Measurements from ENCODE around the gene GLYR1.

The GLYR1 gene

DNA sequence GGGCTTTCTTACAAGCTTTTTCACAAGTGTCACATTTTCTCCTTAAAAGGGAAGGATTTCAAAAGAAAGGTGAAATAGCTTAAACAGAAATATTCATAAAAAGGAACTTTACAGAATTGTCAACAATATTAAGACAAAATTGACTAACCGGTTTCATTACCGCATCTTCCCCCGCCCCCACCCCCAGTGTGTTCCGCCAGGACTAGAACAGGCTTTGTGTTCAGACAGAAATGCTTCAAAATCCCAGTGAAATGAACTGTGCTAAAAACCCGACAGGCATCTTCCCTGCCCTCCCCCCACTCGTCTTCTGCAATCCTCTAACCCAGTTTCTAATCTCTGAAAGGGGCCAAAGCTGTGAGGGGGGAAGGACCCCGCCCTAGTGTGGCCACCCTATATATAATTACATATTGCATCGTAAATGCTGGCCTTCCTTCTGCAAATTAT lies 43.7 kb downstream of the GLYR1 start:
- DNase-seq = no peak

DNA sequence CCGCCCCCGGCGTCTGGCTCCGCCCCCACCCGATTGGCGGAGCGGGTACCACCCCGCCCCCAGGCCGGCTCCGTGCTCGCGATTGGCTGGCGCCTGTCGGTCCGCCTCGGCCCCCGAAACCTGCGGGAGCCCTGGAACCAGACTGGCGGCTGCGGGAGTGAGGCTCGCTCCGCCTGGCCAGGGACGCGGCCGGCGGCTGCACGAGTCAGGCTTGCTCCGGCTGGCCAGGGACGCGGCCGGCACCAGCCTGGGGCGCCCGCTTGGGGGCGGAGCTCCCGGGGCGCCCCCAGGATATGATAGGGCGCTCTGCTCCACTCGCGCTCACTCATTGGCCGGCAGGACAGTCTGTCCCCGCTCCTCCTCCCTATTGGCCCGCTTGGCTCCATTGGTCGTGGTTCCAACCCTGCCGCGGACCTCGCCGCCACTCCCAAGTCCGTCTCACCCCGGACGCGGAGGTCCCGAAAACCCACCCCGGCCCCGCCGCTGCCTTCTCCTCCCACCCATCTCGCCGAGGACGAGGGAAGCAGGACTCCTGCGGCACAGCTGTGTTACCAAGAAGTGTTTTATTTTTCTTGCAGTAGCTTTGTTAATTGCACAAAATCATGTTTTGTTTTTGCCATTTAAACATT lies 44.3 kb downstream of the GLYR1 start:
- DNase-seq = peak; percentile 52

DNA sequence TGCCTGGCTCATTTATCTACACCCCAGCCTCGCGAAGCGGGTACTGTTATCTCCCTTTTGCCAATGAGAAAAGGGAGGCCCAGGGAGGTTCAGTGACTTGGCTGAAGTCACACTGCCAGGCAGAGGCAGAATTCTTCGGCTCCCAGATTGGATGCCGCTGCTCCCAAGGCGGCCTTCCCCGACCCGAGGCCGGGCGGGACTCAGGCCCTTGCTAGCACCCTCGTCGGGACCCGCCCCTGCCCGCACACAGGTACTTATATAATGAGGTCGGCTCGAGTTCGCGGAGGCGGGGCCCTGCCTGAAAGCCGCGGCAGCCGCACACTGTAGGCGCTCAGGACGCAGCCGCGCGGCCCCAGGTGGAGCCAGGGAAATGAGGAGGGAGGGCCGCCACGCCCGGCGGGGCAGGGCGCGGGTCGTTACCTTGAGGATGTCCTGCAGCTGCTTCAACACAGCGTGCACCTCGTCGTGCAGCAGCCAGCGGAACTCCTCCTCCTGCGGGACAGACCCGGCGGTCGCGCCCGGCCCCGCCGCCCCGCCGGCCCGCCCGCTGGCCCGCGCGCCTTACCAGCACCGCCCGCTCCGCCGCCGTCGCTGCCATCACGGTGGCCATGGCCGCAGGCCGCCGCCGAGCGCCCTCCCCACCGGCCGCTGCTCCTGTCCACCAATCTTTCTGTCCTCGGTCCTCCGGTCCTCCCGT lies 45.0 kb downstream of the GLYR1 start, which contains the start of gene ROGDI:
Gene ROGDI (minus strand): TSS at position 672 of the 697 bp plus-strand sequence. CDS start 62 bp downstream, at position 610.
- peak; percentile 19 for DNase-seq

DNA sequence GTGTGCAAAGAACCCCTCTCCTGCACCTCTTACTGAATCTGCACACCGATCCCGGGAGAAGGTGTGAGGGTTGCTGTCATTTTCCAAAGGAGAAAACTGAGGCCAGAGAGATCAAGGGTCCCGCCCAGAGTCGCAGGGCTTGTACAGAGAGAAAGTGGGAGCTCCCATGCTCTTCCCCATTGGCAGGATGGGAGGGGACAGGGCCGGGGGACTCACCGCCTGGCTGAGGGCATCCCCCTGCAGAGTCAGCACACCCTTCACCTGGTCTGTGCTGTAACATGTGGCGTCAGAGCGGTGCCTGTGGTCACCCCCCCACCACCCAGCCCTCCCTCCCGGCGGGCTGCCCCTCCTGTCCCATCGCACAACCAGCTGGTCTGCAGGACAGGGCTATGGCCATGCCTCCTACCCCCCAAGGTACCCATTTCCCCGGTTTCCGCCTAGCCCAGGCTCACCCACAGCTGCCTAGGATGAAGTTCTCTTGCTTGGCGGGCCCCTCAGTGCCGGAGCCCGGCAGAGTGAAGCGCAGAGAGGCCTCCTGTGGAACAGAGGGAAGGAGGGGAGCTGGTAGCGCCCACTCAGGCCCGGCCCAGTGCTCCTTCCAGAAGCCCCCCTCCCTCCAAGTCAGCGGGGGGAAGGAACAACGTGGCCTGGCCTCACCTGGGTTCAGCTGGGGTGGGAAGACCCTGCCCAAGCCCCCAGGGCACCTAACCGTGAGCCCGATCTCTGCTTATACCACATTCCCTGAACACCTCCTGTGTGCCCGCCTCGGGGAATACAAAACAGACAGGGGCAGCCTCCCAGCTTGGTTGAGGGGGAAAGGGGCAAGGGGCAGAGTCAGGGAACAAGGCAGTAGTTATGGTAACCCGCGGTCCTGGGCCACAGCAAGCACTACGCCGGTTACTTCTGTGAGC lies 45.8 kb downstream of the GLYR1 start:
- DNase-seq = no peak

DNA sequence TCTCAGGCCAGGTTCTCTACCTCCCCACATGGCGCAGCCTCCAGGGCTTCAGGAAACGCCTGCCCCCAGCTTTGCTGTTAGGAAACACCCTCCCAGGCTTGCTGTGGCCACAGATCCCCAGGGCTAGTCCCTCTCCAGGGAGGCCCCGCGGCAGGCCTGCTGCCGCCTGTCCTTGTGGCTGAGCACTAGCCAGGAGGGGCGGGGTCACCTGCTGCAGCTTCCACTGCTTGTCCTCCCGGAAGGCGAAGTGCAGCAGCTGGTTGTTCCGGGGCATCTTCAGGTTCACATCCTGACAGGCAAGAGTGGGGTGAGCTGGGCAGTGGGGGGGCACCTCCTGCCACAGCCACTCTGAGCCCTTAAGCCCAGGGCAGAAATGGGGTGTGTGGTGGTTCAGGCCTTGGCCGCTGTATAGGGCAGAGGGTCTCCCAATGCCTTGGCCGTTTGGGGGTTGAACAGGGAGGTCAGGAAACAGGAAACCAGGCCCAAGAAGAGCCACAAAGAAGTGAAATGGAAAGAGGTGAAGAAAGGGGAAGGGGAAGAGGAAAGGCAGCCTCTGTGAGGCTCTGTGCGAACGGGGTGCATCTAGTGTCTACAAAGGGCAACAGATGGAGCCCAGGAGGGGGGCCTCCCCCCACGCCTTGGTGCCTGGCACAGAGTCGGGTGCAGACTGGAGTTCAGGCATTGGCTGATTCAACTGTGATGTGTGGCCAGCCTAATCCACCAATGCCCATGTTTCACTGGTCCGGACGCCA lies 46.6 kb downstream of the GLYR1 start:
- no peak for DNase-seq

DNA sequence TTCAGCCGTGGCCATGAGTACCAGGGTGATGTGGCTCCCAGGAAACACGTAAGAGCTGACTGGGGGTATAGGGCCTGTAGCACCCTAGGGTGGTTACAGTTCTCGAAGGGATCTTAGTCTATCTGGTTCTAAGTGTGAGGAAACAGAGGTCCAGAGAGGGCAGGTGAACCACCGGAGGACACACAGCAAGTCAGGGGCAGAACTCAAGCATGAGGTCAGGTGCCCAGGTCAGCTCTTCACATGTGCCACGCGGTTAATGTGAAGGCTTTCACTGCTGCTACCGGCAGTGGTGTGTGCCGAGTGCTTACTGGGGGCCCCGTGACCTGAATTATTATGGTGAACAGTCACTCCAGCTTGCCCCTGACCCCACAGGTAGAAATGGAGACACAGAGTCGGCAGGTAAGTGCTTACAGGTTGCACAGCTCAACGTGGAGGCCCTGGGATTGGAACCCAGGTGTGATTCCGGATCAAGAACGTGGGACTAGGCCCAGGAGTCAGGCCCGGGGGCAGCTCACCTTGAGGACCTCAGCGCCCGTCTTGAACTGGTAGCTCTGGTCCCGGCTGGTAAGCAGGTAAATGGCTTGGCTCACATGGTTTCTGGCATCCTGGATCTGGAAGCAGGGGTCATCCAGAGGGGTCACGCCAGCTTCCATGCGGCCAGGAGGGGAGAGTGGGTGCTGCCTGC lies 47.8 kb downstream of the GLYR1 start:
- DNase-seq = no peak

DNA sequence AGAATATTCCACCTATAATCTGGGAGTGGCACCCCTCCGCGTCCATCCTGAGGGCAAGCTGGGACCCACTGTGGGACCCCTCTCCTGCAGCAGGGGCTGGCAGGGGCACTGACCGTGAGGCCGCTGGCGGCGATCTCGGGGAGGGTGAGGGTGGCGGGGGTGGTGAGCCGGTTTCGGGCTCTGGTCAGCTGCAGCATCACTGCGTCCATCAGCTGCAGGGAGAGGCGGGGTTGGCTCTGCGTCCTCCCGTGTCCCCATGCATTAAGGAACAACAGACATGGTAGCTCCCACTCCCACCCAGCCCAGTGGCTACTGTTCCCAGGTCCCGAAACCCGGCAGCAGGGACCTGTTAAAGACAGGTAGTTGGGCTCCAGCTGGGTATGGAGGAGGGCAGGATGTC lies 48.6 kb downstream of the GLYR1 start:
- DNase-seq = no peak

DNA sequence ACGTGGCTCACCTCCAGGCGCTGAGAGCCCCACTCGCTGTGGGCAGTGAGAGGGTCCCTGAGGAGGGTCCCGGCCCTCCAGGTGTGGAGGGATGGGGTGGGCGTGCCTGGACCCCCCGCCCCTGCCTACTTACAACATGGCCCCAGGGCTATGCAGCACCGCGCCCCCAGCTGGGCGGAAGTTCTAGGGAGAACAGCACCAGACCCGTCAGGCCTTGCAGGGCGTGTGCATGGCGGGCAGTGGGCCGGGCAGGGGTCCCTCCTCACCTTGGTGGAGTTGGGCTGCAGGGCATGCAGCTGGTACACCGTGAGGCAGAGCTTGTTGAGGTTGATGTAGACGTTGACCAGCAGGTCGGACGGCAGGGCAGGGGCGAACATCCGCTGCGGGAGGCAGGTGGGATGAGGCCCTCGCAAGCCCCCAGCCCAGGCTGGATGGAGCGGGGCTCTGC lies 49.3 kb downstream of the GLYR1 start:
- no peak for DNase-seq

DNA sequence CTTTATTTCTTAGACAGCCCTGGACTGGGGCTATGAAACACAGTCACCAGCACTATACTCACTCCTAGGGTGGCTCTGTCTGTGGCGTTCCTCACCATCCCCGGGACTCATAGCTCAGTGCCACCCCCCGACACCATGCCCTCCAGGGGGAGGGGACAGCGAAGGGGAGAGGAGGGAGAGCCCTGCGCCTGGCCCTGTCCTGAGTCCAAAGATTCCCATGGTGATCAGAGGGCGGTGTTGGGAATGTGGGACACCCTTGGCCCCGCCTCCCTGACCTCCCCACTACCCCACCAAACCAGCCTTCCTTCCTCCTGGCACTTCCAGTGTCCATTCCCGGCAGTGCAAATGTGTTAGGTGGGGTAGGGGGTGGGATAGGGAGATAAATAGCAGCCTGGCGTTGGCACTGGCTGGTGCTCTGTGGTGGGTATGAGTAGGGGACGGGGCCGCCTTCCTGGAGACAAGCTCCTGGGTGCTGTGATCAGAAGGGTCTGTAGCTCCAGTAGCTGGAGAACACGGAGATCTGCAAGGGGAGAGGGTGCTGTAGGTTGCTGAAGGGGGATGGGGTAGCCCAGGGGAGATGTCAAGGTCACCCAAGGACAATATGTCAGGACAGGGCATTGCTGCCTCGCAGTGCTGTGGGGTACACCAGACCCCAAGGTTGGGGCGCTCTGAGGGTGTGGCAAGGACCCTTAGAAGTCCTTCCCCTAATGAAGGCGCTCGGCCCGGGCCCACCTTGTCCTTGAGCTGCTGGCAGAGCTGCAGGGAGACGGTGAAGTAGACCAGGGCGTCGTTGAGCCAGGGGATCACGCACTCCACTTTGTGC lies 49.9 kb downstream of the GLYR1 start:
- no peak for DNase-seq

DNA sequence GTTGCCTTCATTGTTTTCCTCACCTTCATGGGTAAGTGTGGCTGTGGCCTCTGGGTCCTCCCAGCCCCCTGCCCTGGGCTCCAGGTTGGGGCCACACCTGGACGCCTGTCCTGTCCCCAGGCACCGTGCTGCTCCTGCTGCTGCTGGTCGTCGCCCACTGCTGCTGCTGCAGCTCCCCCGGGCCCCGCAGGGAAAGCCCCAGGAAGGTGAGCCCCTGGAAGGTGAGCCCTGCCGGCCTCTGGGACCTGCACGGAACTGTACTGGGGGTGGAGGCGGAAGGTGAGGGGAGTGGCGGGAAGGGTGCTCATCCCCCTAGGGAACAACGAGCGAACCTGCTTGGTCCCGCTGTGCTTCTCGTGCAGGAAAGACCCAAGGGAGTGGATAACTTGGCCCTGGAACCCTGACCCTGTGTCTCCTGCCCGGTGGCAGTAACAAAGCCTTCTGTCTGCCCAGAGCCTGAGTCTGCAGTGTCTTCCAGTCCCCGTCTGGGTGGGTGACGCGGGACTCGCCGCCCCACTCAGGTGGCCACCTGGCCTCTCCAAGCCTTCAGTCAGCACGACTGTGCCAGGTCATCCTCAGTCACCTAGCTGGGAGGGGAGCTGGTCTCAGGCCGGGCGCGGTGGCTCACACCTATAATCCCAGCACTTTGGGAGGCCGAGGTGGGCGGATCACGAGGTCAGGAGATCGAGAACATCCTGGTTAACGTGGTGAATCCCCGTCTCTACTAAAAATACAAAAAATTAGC lies 51.1 kb downstream of the GLYR1 start:
- DNase-seq = no peak

DNA sequence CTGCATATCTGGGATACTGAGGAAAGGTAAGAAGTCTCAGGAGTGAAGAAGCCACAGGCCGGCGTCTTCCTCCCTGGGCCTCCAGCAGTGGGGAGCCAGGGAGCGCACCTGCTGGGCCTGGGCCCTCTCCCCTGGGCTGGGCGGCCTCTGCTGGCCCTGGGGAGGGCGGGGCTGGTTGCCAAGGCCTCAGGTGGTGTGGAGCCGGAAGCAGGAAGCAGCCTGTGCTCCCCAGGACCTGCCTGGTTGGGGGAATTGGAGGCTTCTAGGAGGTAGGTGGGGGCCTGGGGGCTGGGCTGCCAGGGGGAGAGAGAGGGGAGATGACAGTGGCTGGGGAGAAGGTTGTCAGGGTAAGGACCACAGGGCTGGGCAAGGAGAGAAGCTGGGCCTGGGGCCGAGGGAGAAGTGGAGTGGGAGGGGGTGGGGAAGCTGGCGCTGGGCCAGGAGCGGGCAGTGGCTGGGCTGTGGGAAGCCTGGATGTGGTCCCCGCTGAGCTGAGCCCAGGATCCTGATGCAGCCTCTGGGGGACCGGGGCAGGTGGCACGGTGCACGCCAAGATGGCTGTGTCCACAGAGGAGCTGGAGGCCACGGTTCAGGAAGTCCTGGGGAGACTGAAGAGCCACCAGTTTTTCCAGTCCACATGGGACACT lies 51.8 kb downstream of the GLYR1 start, which contains the start of gene SMIM22:
Gene SMIM22 (plus strand): TSS at position 189 of the 647 bp plus-strand sequence. CDS start 366 bp downstream, at position 555.
- DNase-seq = no peak

DNA sequence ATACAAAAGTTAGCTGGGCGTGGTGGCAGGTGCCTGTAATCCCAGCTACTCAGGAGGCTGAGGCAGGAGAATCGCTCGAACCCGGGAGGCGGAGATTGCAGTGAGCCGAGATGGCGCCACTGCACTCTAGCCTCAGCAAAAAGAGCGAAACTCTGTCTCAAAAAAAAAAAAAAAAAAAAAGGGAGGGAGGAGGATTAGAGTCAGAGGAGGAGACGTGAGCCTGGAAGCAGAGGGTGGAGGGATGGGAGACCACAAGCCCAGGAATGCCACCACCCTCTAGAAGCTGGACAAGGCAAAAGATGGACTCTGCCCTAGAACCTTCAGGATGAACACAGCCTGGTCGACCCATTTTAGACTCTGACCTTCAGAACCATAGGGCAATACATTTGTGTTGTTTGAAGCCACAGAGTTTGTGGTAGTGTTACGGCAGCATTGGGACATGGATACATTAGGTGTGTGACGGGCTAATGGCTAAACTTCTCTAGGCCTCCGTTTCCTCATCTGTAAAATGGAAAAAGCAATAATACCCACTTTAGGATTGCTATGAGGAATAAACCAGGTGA lies 54.1 kb downstream of the GLYR1 start:
- DNase-seq = no peak

DNA sequence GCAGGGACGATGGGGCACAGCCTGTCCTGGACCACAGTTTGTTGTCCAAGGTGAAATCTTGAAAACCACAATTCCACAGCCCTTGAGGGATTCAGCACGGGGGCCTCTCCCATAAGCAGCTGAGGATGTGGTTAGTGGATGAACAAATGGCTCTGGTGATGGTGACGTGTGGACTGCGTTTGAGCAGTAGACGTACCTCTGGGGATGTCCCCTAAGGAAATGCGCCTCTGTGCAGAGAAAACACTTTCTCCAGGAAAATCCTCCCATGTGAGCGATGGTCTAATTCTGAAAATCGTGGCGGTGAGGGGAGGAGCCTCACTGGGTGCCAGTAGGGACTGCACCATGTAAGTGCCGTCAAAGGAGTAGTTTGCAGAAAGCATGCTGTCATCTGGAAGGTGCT lies 56.2 kb downstream of the GLYR1 start:
- DNase-seq = no peak

DNA sequence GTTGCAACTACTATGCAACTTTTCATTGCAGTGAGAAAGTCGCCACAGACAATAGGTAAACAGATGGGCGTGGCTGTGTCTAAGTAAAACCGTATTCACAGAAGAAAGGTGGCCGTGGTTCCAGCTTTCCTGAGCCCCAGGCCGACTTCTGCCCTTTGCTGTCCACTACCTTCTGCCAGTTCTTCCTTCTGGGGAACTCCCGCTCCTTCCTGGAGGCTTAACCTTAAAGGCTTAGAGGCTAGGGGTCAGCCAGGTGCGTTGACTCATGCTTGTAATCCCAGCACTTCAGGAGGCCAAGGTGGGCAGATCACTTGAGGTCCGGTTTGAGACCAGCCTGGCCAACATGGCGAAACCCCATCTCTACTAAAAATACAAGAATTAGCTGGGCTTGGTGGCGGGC lies 56.8 kb downstream of the GLYR1 start:
- DNase-seq = no peak

DNA sequence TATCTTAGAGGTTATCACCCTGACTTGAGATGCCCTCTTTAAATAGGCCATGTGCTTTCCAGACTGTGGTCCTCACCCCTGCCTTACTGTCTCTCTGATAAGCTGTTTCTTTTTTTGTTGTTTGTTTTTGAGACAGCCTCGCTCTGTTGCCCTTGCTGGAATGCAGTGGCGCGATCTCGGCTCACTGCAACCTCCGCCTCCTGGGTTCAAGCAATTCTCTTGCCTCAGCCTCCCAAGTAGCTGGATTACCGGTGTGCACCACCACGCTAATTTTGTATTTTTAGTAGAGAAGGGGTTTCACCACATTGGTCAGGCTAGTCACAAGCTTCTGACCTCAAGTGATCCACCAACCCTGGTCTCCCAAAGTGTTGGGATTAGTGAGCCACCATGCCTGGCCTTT lies 58.2 kb downstream of the GLYR1 start:
- no peak for DNase-seq

DNA sequence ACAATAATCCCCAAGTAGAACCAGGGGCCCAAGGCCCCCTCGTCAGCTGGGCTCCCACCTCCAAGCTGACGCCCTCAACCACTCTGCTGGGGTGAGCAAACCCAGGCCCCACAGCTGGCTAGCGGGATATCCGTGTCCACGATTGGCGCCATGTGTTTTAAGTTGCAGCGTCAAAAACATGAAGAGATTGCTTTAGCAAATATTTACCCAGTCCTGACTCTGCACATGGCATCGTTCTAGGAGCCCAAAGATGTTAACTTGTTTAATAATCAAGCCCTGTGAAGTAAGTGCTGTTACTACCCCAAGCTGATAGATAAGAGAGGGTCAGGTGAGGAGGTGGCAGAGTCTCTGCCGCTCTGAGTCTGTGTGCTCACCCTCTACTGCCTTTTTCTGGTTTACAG lies 58.6 kb downstream of the GLYR1 start:
- no peak for DNase-seq

DNA sequence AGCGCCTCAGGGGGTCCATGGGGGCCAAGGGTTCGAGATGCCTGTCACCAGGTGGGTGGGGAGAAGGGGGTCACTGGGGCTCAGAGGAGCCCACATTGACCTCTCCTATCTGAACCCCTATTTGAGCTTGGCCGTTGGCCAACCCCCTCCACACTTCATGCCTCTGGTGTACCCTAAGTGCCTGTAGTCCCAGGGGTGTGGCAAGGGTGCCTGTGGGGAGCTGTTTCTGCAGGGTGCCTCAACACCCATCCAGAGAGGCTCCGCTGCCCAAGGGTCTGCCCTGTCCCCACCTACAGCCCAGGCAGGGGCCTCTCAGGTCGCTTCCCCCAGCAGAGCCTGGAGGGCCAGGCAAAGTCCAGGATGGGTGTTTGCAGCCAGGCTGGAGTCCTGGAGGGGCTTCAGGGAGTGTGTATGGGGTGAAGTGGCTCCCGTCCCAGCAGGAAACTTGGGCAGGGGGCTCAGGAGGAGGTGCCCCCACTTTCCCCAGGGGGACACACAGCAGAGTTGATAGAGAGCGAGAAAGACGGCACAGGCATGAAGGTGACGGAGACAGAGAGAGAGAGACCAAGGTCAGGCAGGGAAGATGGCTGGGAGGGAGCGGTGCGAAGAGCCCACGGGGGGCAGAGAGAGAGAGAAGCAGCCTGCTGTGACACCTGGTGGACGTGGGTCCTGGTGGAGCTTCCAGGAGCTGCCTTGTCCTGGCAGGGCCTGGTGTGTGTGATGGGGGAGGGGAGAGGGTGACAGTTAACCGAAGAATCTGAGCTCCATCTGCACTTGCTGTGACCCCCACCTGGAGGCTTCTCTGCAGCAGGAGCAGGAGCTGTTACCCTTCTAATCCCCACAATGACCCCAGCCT lies 59.2 kb downstream of the GLYR1 start, which contains the start of gene SEPTIN12:
Gene SEPTIN12 (minus strand): TSS at position 719 of the 856 bp plus-strand sequence. CDS start 700 bp downstream, at position 19.
- no peak for DNase-seq

DNA sequence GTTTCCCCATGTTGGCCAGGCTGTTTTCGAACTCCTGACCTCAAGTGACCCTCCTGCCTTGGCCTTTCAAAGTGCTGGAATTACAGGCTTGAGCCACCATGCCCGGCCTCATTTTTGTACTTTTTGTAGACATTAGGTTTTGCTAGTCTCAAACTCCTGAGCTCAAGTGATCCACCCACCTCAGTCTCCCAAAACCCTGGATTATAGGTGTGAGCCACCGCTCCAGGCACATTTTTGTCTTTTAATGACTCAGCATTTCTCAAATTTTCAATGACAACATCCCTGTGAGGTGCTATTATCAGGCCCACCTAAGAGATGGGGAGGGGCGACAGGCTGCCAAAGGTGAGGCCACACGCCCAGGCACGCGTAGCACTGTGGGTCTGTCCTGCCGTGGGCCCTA lies 60.0 kb downstream of the GLYR1 start:
- DNase-seq = no peak
